ENCODE data around the gene CCSER1. TPM values are rescaled to one million over a fixed set of nuclear protein-coding genes. Genes with fewer than 3 reads are reported as not detected.

CCSER1 gene
- total RNA-seq, 1 donor from 2014 or later, result not detected

DNA sequence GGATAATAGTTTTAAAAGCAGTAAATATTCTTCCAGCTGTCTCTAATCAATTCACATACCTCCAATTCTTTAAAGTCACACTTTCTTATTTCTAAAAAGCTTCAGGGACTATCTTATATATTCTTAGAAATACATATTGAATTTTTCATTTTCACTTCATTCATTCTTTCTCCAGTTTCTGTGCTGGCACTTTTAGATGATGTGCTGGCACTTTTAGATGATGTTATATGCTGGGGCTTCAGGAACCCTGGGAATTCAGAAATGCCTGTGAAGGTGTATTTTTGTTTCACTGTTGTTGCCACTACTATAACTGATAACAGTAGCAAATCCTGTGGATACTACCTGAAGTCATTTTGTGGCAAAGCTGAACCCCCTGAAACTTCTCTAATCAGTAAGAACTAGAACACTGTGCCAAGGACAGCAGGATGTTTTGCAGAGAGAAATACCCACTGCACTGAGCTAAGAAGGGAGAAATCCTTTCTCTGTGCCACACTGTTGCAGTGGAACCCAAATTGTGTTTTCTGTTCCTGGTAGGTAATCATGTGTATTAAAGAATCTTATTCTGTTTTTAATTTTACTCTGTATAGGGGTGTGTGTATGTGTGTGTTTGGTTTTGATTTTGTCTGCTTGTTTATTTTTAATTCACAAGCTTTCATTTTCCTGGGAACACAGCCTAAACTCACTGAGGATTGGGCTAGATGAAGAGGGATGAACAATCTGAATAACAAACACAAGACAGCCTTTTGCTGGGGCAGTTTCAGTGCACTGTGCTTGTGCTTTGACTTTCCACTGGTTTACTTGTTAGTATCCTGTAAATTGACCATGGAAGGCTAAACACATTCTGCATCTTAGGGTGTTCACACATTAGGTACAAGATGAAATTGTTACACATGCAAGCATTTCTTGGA, 898.3 kb downstream of the CCSER1 start:
- no peak for DNase-seq (ENCODE audit: low read depth)

GRCh38 chr4:91028228-91028627, 901.0 kb downstream of the CCSER1 start:
- no peak for DNase-seq (ENCODE audit: low read depth)

GRCh38 chr4:91031761-91032160, 904.6 kb downstream of the CCSER1 start:
- DNase-seq (ENCODE audit: low read depth), result no peak

- peak; percentile 6 for DNase-seq (ENCODE audit: low read depth)
Measured at GRCh38 chr4:91032725-91033445, 905.7 kb downstream of the CCSER1 start.

- DNase-seq (ENCODE audit: low read depth), result no peak
Measured at GRCh38 chr4:91035276-91035675, 908.1 kb downstream of the CCSER1 start.

- DNase-seq (ENCODE audit: low read depth), result no peak
Measured at GRCh38 chr4:91037951-91038350, 910.8 kb downstream of the CCSER1 start.

DNA sequence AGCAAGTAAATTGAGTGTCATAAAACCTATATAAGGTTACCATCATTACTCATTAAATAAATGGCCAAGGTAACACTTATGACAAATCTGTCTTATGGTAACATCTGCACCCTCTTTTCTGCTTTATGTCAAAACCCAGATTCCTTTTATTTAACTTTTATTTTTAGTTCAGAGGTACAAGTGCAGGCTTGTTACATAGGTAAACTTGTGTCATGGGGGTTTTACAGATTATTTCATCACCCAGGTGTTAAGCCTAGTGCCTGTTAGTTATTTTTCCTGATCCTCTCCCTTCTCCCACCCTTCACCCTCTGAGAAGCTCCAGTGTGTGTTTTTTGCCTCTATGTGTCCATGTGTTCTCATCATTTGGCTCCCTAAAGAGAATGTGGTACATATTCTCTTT, 930.7 kb downstream of the CCSER1 start:
- no peak for DNase-seq (ENCODE audit: low read depth)

DNA sequence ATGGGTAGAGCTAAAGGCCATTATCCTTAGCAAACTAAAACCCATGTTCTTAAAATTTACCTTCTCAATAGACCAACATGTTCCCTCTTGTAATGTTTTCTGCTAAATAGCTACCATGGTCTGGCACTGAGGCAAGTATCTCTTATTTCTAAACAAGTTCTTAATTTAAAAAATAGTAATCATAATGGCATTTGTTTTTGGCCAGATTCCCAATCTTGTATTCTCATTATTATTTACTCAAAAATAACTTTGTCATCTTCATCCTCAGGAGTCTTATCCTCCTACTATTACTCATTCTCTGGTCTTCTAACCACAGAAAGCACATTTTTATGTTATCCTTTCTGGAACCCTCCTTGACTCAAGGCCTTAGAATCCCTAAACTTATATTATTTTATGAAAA, 931.2 kb downstream of the CCSER1 start:
- DNase-seq (ENCODE audit: low read depth), result peak; percentile 29

DNA sequence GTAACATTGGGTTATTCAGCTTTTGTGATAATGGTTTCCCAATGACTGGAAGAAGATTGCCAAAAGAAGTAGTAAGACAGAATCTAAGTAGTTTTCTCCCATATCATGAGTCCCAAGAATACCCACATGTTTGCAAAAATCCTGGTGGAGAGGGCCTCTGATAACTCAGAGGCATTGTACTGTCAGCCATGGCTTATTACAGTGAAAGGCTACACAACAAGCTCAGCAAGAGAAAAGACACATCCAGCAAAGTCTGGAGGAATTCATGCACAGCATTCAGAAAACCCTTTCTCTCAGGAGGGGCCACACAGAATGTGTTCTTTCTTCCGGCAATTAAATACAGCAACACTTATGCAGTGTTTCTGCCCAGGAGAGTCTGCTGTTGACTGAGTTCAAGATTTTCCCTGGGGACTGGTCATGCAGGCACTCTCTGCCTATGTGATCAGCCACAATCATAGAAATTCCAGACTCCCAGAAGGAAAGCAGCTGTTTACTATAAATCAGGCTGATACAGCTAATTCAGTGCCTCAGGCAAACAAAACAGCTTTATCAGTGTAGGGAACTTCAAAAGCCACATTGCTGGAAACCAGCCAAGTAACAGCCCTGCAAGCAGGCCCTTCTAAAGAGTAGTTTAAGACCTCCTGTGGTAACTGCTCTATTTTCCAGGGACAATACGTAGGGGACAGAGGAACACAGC, 937.1 kb downstream of the CCSER1 start:
- DNase-seq (ENCODE audit: low read depth), result peak; percentile 95

DNA sequence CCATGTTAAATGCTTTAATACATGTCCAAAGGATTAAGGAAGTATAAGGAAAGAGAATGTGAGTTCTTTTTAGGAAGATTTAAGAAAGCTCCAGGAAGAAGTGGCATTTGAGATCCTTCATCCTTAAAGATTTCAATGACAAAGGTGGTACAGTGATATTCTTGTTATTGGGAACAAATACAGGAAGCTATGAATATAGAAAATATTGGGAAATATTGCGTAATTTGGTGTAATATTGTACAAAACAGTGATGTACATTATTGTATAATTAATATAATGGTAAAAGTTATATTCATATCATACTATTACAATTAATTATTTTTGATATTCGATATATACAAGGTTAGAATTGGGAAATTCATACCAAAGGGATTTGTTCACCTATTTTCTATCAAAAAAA, 937.9 kb downstream of the CCSER1 start:
- no peak for DNase-seq (ENCODE audit: low read depth)

DNA sequence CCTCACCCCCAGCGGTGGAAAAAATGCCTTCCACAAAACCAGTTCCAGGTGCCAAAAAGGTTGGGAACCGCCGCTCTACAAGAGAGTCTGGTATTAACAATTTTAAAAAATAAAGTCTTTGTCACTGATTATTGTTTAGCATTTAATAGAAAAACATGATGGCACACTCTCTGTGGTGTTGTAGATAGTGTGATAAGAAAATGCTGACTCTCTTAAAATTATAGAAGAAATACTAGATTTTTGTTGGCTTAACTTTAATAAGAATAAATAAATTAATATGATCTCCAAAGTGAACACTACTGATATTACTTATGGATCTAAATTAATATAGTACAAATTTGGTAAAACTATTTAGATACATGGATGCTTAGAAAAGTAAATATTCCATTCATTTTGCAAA, 943.5 kb downstream of the CCSER1 start:
- DNase-seq (ENCODE audit: low read depth), result no peak

DNA sequence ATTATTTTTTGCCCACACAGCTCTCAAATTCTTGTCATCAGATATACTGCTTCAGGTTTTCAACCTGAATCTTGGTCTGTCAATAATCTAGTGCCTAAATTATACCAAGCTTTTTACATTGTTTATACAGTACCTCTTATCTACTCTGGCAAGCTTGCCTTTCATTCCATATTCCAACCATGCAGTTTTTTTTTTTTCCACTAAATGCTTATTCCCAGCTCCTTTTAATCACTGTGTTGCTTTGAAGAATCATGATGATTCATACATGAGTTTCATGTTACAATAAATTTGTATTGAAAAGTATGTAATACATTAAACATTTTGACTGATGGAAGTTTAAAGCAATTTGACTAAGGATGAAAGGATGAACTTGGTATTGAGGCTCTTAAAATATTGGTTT, 949.0 kb downstream of the CCSER1 start:
- no peak for DNase-seq (ENCODE audit: low read depth)

GRCh38 chr4:91085961-91086360, 958.8 kb downstream of the CCSER1 start:
- no peak for DNase-seq (ENCODE audit: low read depth)

- DNase-seq (ENCODE audit: low read depth), result no peak
Measured at GRCh38 chr4:91087743-91088142, 960.5 kb downstream of the CCSER1 start.

DNA sequence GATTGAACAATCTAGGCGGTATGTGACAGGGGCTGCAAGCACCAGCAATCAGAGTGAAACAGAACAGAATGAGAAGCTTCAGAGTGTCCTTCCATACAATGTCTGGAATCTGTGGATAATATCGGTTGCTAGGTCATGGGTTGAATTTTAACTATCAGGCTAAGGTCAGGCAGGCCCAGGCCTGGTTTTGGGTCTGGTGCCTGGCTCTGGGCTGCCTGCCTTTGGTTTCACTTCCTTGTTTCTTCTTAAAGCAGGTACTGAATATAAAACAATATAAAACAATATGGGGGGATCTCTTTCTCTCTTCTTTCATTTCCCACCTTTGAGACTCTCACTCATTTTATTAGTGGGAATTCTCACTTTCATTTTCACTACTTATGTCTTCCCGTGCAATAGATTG, 962.0 kb downstream of the CCSER1 start:
- no peak for DNase-seq (ENCODE audit: low read depth)

GRCh38 chr4:91092398-91092980, 965.3 kb downstream of the CCSER1 start:
- peak; percentile 9 for DNase-seq (ENCODE audit: low read depth)

DNA sequence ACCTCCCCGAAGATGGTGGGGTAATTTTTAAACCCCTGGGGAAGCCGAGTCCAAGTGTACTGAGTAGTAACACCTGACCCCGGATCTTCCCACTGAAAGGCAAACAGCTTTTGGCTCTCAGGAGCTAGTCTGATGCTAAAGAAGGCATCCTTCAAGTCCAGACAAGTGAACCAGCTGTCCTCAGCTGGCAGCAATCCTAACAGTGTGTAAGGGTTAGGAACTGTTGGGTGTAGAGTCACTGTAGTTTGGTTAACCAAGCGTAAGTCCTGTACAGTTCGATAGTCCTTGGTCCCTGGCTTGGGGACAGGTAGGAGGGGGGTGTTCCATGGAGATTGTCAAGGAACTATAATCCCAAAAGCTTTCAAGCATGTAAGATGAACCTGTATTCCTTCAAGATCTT, 967.0 kb downstream of the CCSER1 start:
- DNase-seq (ENCODE audit: low read depth), result peak; percentile 6

DNA sequence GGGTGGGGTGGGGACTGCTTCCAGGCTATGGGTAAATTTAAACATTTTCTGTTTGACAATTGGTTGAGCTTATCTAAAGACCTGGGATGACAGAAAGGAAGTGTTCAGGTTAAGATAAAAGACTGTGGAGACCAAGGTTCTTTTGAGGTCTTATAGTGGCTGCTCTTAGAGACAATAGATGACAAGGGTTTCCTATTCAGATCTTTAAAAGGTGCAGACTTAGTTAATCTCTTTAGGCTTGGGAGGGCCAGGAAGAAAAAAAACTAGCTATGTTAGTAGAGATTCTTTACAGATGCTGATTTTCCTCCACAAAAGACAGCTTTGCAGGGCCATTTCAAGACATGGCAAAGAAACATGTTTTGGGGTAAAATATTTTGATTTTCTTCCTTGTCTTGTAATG, 972.5 kb downstream of the CCSER1 start:
- no peak for DNase-seq (ENCODE audit: low read depth)

DNA sequence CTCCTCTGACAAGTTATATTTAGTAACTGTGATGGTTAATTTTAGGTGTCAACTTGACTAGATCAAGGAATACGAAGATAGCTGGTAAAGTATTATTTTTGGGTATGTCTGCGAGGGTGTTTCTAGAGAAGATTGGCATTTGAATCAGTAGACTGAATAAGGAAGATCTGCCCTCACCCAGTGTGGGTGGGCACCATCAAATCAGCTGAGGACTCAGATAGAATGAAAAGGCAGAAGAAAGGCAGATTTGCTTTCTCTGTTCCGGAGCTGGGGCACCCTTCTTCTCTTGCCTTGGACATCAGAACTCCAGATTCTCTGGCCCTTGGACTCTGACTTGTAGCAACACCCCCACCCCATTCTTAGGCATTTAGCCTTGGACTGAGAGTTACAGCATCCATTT, 981.6 kb downstream of the CCSER1 start:
- no peak for DNase-seq (ENCODE audit: low read depth)

DNA sequence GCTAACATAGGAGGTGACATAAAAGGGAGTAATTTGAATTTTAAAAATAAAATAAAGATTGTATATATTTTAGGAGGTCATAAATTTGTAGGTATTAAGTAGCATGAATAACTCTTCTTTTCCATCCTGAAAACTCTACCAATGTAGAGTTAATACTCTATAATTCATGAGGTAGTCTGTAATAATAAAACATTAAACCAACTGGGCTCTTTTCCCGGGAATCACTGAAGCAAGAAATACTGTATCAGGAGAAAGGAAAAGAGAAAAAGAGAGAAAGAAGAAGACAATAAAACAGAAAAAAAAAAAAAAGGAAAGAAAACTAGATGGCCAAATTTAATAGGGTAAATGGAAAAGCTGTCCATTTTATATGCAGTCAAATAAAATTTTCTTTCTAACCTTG, 984.4 kb downstream of the CCSER1 start:
- no peak for DNase-seq (ENCODE audit: low read depth)

GRCh38 chr4:91113130-91113706, 986.0 kb downstream of the CCSER1 start:
- DNase-seq (ENCODE audit: low read depth), result peak; percentile 26
